WTC11 (cell line): Measurements from ENCODE around the gene RAB11B. TPM values are rescaled to one million over a fixed set of nuclear protein-coding genes. Genes with fewer than 3 reads are reported as not detected.
"Not testable (repeated sequence)": the region's sequence is repeated elsewhere in the genome, so short reads cannot be mapped to it uniquely, and the experiment has no call there.

Experiments used
- ATAC-seq: fragments of 200-7000 bp; cut with Tn5 transposase; 2 replicates; pipeline ENCODE4 v1.10.0; 2021; ENCODE audit warnings: mild to moderate bottlenecking, moderate library complexity
- CTCF ChIA-PET: fragments of 300-600 bp; sonication (Branson Sonifier 250); formaldehyde crosslinking; loops from one replicate; lab custom pipeline; 2021; ENCODE audit warnings: antibody characterized with exemption; lab: Charles Lee
- POLR2A ChIA-PET: fragments of 350-600 bp; sonication (Branson Sonifier 250); formaldehyde crosslinking; loops from one replicate; lab custom pipeline; 2021; ENCODE audit warnings: antibody characterized with exemption; lab: Charles Lee
- DNase-seq: peaks from one replicate; pipeline ENCODE4 v3.0.0; 2021; ENCODE audit warnings: low spot score
- H3K27ac Mint-ChIP-seq: 2 replicates; pipeline ENCODE4 v1.8.0; 2021; ENCODE audit warnings: mixed read lengths
- H3K27me3 Mint-ChIP-seq: 2 replicates; pipeline ENCODE4 v1.8.0; 2021; ENCODE audit warnings: low read depth, mild to moderate bottlenecking, moderate library complexity, mixed read lengths
- H3K36me3 Mint-ChIP-seq: 2 replicates; pipeline ENCODE4 v1.8.0; 2021; ENCODE audit warnings: mixed read lengths
- H3K4me1 Mint-ChIP-seq: 2 replicates; pipeline ENCODE4 v1.8.0; 2022; ENCODE audit warnings: mixed read lengths
- H3K4me3 Mint-ChIP-seq: 2 replicates; pipeline ENCODE4 v1.8.0; 2021; ENCODE audit warnings: mild to moderate bottlenecking, moderate library complexity, mixed read lengths
- H3K9me3 Mint-ChIP-seq: 2 replicates; pipeline ENCODE4 v1.8.0; 2021; ENCODE audit warnings: mixed read lengths
- ATF1 ChIP-seq: sonication (generic); formaldehyde crosslinking; IDR thresholded peaks from 2 replicates; pipeline ENCODE4 v1.8.1; 2023; ENCODE audit warnings: mild to moderate bottlenecking, moderate library complexity, missing genetic modification reagents
- FOXP1 ChIP-seq: sonication (generic); formaldehyde crosslinking; IDR thresholded peaks from 2 replicates; pipeline ENCODE4 v1.8.0; 2022; ENCODE audit warnings: missing genetic modification reagents, mild to moderate bottlenecking, moderate library complexity, borderline replicate concordance
- GABPB1 ChIP-seq: sonication (generic); formaldehyde crosslinking; IDR thresholded peaks from 2 replicates; pipeline ENCODE4 v1.8.1; 2023; ENCODE audit warnings: mild to moderate bottlenecking, missing genetic modification reagents
- JAZF1 ChIP-seq: fragments of 250-450 bp; sonication (Bioruptor Pico); IDR thresholded peaks from 2 replicates; pipeline ENCODE4 v1.9.0; 2021; ENCODE audit warnings: moderate library complexity, mild to moderate bottlenecking, inconsistent platforms
- KAT7 ChIP-seq: sonication (generic); formaldehyde crosslinking; IDR thresholded peaks from 2 replicates; pipeline ENCODE4 v1.8.1; 2023; ENCODE audit warnings: missing genetic modification reagents, mild to moderate bottlenecking, borderline replicate concordance
- RORB ChIP-seq: fragments of 250-450 bp; sonication (Bioruptor Pico); IDR thresholded peaks from 2 replicates; pipeline ENCODE4 v1.9.0; 2021; ENCODE audit warnings: mild to moderate bottlenecking
- SMAD4 ChIP-seq: sonication (generic); formaldehyde crosslinking; IDR thresholded peaks from 2 replicates; pipeline ENCODE4 v1.8.0; 2022; ENCODE audit warnings: mild to moderate bottlenecking, missing genetic modification reagents
- SP1 ChIP-seq: sonication (generic); formaldehyde crosslinking; conservative IDR thresholded peaks from 2 replicates; pipeline ENCODE4 v1.8.1; 2022; ENCODE audit warnings: missing genetic modification reagents
- ZNF232 ChIP-seq: sonication (generic); formaldehyde crosslinking; IDR thresholded peaks from 2 replicates; pipeline ENCODE4 v1.8.0; 2022; ENCODE audit warnings: mild to moderate bottlenecking, missing genetic modification reagents
- ZNF416 ChIP-seq: fragments of 250-450 bp; sonication (Bioruptor Pico); IDR thresholded peaks from 2 replicates; pipeline ENCODE4 v1.9.0; 2021; ENCODE audit warnings: mild to moderate bottlenecking, inconsistent platforms
- total RNA-seq: library from RNA; stranded (reverse); gene quantifications from 3 replicates; pipeline ENCODE4 v1.2.3, GENCODE V29; 2021
- TF ChIP-seq, protein P1 (sequence below): sonication (generic); formaldehyde crosslinking; IDR thresholded peaks from 2 replicates; pipeline ENCODE4 v1.8.1; 2022; ENCODE audit warnings: missing genetic modification reagents, borderline replicate concordance
- TF ChIP-seq, protein P2 (sequence below): sonication (generic); formaldehyde crosslinking; conservative IDR thresholded peaks from 2 replicates; pipeline ENCODE4 v1.8.1; 2023; ENCODE audit warnings: mild to moderate bottlenecking, low read depth, missing genetic modification reagents, moderate library complexity
- TF ChIP-seq, protein P3 (sequence below): sonication (generic); formaldehyde crosslinking; IDR thresholded peaks from 2 replicates; pipeline ENCODE4 v1.8.0; 2022; ENCODE audit warnings: mild to moderate bottlenecking, missing genetic modification reagents

RAB11B gene
- total RNA-seq, 1 experiment from 2014 or later, result 108 TPM

DNA sequence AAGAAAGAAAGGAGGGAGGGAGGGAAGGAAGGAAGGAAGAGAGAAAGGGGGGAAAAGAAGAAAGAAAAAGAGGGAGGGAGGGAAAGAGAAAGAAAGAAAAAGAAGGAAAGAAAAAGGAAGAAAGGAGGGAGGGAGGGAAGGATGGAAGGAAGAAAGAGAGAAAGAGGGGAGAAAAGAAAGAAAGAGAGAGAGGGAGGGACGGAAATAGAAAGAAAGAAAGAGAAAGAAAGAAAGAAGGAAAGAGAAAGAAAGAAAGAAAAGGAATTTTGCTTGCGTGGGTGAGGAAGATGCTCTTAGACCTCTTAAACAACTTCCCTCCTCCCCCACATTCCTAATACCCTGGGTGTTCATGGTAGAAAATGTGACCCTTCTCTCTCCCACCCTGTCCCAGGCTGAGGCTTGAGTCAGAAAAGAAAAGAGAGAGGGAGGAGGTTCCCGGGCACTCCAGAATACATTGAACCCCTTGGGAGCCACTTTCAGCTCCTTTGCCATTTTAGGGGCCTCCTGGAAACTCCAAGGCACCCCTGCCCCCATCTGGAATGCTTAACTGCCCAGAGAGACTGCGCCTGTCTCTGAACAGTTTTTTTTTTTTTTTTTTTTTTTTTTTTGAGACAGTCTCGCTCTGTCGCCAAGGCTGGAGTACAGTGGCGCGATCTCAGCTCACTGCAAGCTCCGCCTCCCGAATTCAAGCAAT, 37.9 kb upstream of the RAB11B start:
- DNase-seq, result no peak
- ChIA-PET CTCF (interaction anchor here (0.6 to 4.1 kb wide), 25 partner anchors 10 to 289 kb away, joined by 3 to 47 read pairs (median 7); partner anchors contain the start of genes ANGPTL4, KANK3, MARCHF2 and RAB11B), POLR2A (interaction anchor here (0.7 kb wide), 1 partner anchor 307 kb away, joined by 8 read pairs; no protein-coding TSS in a partner anchor)
- H3K36me3 Mint-ChIP-seq, result no peaks in the 10 kb centered on the region
- peak; percentile 38 for ATAC-seq
- no peak overlapping the region for H3K27ac Mint-ChIP-seq
- peaks cover 7% of the 10 kb centered on the region for H3K9me3 Mint-ChIP-seq
- H3K27me3 Mint-ChIP-seq, result peaks cover 18% of the 10 kb centered on the region
- no peak for TF ChIP-seq FOXP1 (CRISPR knock-in tag)
- TF ChIP-seq, protein P1, sequence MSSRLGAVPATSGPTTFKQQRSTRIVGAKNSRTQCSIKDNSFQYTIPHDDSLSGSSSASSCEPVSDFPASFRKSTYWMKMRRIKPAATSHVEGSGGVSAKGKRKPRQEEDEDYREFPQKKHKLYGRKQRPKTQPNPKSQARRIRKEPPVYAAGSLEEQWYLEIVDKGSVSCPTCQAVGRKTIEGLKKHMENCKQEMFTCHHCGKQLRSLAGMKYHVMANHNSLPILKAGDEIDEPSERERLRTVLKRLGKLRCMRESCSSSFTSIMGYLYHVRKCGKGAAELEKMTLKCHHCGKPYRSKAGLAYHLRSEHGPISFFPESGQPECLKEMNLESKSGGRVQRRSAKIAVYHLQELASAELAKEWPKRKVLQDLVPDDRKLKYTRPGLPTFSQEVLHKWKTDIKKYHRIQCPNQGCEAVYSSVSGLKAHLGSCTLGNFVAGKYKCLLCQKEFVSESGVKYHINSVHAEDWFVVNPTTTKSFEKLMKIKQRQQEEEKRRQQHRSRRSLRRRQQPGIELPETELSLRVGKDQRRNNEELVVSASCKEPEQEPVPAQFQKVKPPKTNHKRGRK (CRISPR knock-in tag), result peak; percentile 99
- no peak for TF ChIP-seq SMAD4 (CRISPR knock-in tag)
- peaks cover 18% of the 10 kb centered on the region for H3K4me1 Mint-ChIP-seq
- peak overlapping the region; percentile 43 for H3K4me3 Mint-ChIP-seq

DNA sequence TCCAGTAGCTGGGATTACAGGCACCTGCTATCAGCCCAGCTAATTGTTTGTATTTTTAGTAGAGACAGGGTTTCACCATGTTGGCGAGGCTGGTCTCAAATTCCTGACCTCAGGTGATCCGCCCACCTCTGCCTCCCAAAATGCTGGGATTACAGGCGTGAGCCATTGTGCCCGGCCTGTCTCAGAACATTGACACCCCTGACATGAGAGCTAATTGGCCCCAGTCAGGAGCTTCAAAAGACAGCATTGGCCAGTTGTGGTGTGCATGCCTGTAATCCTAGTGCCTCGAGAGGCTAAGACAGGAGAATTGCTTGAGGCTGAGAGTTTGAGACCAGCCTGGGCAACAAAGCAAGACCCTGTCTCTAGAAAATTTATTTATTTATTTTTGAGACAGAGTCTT, 37.3 kb upstream of the RAB11B start:
- peaks cover 14% of the 10 kb centered on the region for H3K4me1 Mint-ChIP-seq
- H3K36me3 Mint-ChIP-seq, POLR2A ChIA-PET, H3K9me3 Mint-ChIP-seq, DNase-seq, H3K27ac Mint-ChIP-seq: not testable (repeated sequence)
- peak overlapping the region; percentile 43; the same call in 1 of the 2 replicates for H3K4me3 Mint-ChIP-seq
- peak; percentile 35 for ATAC-seq
- CTCF ChIA-PET, result interaction anchor here (0.6 to 4.1 kb wide), 27 partner anchors 10 to 227 kb away, joined by 3 to 47 read pairs (median 7); partner anchors contain the start of genes ANGPTL4, HNRNPM, KANK3 and MARCHF2
- H3K27me3 Mint-ChIP-seq, result peaks cover 18% of the 10 kb centered on the region

DNA sequence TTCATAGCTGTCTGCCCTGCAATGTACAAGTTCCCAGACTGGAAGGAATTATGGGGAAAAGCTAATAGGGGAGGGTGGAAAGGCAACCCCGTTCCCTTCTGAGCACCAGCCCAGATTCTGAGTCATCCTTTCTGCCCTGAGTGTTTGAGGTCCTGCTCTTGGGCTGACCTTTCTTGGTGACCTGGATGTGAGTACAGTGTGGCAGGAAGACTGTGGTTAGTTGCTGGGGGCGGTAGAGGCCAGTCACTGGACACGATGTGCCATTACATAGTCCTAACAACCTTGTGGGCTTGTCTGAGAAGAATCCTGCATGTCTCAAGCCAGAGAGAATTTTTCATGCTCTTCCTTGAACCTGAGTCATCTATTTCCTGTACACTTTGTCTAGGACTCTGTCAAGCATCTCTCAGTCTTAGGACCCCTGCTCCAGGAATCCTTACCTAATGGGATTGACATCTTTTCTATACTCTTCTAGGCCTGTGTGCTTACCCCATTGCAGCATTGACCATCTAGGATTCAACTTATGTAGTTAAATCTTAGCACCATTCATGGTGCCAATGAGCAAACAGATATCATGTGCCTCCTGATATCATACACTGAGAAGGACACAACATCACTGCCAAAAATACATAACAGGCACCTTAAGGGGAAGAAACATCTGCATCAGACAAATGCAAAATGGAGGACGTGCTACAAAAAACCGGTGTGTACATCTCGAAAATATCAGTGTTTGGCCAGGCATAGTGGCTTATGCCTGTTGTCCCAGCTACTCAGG, 34.3 kb upstream of the RAB11B start:
- Mint-ChIP-seq H3K9me3 (peaks cover 7% of the 10 kb centered on the region), H3K4me1 (peaks cover 14% of the 10 kb centered on the region), H3K27ac (no peak overlapping the region), H3K4me3 (no peak overlapping the region), H3K36me3 (no peaks in the 10 kb centered on the region), H3K27me3 (peaks cover 16% of the 10 kb centered on the region)
- DNase-seq, result no peak
- ChIA-PET CTCF (interaction anchor here (1.9 to 4.1 kb wide), 8 partner anchors 7 to 227 kb away, joined by 5 to 47 read pairs (median 32); partner anchors contain the start of genes ANGPTL4, MARCHF2 and RAB11B), POLR2A (no interaction called here)
- no peak for ATAC-seq
- no peak for TF ChIP-seq ATF1
- no peak for TF ChIP-seq JAZF1 (CRISPR knock-in tag)
- TF ChIP-seq ZNF232 (CRISPR knock-in tag), result no peak
- TF ChIP-seq GABPB1 (CRISPR knock-in tag), result no peak
- TF ChIP-seq ZNF416, result no peak
- TF ChIP-seq, protein P2, sequence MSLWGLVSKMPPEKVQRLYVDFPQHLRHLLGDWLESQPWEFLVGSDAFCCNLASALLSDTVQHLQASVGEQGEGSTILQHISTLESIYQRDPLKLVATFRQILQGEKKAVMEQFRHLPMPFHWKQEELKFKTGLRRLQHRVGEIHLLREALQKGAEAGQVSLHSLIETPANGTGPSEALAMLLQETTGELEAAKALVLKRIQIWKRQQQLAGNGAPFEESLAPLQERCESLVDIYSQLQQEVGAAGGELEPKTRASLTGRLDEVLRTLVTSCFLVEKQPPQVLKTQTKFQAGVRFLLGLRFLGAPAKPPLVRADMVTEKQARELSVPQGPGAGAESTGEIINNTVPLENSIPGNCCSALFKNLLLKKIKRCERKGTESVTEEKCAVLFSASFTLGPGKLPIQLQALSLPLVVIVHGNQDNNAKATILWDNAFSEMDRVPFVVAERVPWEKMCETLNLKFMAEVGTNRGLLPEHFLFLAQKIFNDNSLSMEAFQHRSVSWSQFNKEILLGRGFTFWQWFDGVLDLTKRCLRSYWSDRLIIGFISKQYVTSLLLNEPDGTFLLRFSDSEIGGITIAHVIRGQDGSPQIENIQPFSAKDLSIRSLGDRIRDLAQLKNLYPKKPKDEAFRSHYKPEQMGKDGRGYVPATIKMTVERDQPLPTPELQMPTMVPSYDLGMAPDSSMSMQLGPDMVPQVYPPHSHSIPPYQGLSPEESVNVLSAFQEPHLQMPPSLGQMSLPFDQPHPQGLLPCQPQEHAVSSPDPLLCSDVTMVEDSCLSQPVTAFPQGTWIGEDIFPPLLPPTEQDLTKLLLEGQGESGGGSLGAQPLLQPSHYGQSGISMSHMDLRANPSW (CRISPR knock-in tag), result no peak
- no peak for TF ChIP-seq KAT7 (CRISPR knock-in tag)
- TF ChIP-seq RORB (CRISPR knock-in tag), result no peak
- TF ChIP-seq SP1 (CRISPR knock-in tag), result no peak
- TF ChIP-seq, protein P3, sequence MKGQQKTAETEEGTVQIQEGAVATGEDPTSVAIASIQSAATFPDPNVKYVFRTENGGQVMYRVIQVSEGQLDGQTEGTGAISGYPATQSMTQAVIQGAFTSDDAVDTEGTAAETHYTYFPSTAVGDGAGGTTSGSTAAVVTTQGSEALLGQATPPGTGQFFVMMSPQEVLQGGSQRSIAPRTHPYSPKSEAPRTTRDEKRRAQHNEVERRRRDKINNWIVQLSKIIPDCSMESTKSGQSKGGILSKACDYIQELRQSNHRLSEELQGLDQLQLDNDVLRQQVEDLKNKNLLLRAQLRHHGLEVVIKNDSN (CRISPR knock-in tag), result no peak
